Tibial nerve (tissue), 4 donors: ENCODE results near the gene SEMA5B.

Experiments used
- EP300 ChIP-seq, 2 donors: sonication (generic); formaldehyde crosslinking; IDR thresholded peaks; one replicate each; pipeline ENCODE4 v1.6.1; 2017; ENCODE audit warnings: antibody characterized with exemption in 2 of 2, mild to moderate bottlenecking in 1 of 2
- POLR2A ChIP-seq, 2 donors: fragments of 450-650 bp; IDR thresholded peaks; one replicate each; pipeline ENCODE4 v1.6.1; 2017; ENCODE audit warnings: antibody characterized with exemption in 2 of 2, mild to moderate bottlenecking in 2 of 2, moderate library complexity in 2 of 2
- TF ChIP-seq, protein P1 (sequence below), 5 experiments: fragments of 200-600 bp in 3 of 5; fragments of 450-650 bp in 2 of 5; sonication (generic) in 3 of 5; IDR thresholded peaks; one replicate each; pipeline ENCODE4 v1.5.1; 2016 to 2019; ENCODE audit warnings: antibody characterized with exemption in 5 of 5, mild to moderate bottlenecking in 3 of 5, moderate library complexity in 2 of 5

DNA sequence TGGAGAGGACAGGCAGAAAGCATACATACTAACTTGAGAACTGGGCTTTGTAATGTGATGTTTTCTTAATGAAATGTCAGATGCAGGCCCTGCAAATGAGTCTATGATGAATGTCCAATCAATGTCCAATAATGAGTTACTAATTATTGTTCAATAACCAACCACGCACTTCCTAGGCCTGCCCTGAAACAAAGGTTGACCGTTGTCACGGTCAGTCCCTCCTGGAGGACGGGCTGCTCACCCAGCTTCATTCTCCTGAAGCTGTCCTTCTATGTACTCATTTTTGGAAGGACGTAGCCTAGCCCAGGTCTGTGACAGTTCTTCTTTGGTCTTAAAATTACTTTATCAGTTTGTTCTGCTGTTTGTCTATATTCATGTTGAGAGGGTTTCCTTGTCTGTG lies 30.9 kb upstream of the SEMA5B start:
- TF ChIP-seq, protein P1, sequence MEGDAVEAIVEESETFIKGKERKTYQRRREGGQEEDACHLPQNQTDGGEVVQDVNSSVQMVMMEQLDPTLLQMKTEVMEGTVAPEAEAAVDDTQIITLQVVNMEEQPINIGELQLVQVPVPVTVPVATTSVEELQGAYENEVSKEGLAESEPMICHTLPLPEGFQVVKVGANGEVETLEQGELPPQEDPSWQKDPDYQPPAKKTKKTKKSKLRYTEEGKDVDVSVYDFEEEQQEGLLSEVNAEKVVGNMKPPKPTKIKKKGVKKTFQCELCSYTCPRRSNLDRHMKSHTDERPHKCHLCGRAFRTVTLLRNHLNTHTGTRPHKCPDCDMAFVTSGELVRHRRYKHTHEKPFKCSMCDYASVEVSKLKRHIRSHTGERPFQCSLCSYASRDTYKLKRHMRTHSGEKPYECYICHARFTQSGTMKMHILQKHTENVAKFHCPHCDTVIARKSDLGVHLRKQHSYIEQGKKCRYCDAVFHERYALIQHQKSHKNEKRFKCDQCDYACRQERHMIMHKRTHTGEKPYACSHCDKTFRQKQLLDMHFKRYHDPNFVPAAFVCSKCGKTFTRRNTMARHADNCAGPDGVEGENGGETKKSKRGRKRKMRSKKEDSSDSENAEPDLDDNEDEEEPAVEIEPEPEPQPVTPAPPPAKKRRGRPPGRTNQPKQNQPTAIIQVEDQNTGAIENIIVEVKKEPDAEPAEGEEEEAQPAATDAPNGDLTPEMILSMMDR (IDR thresholded peaks at IDR 0.05): no peak
- TF ChIP-seq POLR2A (IDR thresholded peaks at IDR 0.05): no peak
- TF ChIP-seq EP300 (IDR thresholded peaks at IDR 0.05): no peak
